GM21528 (cell line): ENCODE data around the gene CCND1.

Experiments
- ATAC-seq: cut with Tn5 transposase; IDR thresholded peaks from one replicate; pipeline ENCODE4 v1.9.1; 2021; ENCODE audit warnings: mild to moderate bottlenecking, moderate library complexity; ENCODE audit not compliant: unreplicated experiment, low FRiP score

Gene CCND1

GRCh38 chr11:69651834-69652620 is 11.1 kb downstream of the CCND1 start:
- no peak for ATAC-seq

GRCh38 chr11:69652999-69653398 is 12.0 kb downstream of the CCND1 start:
- ATAC-seq: no peak

GRCh38 chr11:69653406-69653960 is 12.5 kb downstream of the CCND1 start:
- ATAC-seq: no peak

GRCh38 chr11:69654001-69654659 is 13.2 kb downstream of the CCND1 start:
- no peak for ATAC-seq

- ATAC-seq: no peak
These were observed 13.9 kb downstream of the CCND1 start for GRCh38 chr11:69654660-69655478.

GRCh38 chr11:69655479-69656428 is 14.8 kb downstream of the CCND1 start:
- no peak for ATAC-seq

GRCh38 chr11:69656536-69657455 is 15.8 kb downstream of the CCND1 start:
- ATAC-seq: no peak

- no peak for ATAC-seq
These were observed 16.5 kb downstream of the CCND1 start for GRCh38 chr11:69657456-69657910.

GRCh38 chr11:69657911-69658625 is 17.1 kb downstream of the CCND1 start:
- ATAC-seq: no peak

- ATAC-seq: no peak
These were observed 17.9 kb downstream of the CCND1 start for GRCh38 chr11:69658626-69659450.

- ATAC-seq: no peak
These were observed 18.6 kb downstream of the CCND1 start for GRCh38 chr11:69659591-69659990.

- ATAC-seq: no peak
These were observed 19.1 kb downstream of the CCND1 start for GRCh38 chr11:69660001-69660500.

- no peak for ATAC-seq
These were observed 20.4 kb downstream of the CCND1 start for GRCh38 chr11:69661413-69661715.

- no peak for ATAC-seq
These were observed 21.2 kb downstream of the CCND1 start for GRCh38 chr11:69662021-69662698.

GRCh38 chr11:69662806-69663205 is 21.9 kb downstream of the CCND1 start:
- no peak for ATAC-seq

GRCh38 chr11:69663326-69663725 is 22.4 kb downstream of the CCND1 start:
- ATAC-seq: no peak
